Measurements from ENCODE around the gene PSMG3. TPM values are rescaled to one million over a fixed set of nuclear protein-coding genes. Genes with fewer than 3 reads are reported as not detected.

The PSMG3 gene
- total RNA-seq, 1 donor from 2014 or later = 19.3 TPM

DNA sequence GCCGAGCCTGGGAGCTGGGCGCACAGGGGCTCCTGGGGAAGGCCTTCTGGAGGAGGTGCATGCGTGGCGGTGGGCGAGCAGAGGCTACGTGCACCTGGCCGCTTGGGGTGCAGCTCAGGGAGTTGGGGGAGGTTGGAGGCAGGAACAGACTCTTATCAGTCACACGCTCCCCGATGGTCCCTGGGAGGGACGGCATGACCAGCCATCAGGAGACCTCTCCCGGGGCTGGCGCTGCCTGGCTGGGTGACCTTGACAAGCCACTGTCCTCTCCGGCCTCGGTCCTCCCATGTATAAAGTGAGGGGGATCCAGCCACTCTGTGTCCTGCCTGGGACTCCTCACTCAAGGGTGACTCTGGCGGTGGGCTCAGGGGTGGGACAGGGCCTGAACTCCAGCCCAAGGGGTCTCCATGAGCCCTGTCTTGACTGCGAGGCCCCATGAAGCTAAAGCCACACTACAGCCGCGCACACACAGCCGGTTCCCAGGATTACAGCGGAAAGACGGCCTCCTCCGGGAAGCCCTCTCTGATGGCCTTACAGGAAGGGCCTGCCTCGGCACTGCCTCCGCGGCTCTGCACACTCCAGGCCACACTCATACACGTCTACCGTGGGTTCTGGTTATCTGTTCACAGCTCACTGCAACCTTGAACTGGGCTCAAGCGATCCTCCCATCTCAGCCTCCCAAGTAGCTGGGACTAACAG is 16.2 kb downstream of the PSMG3 start:
- peaks cover 0 to 4% (median 0%) of the 10 kb centered on the region in 3 donors for H3K36me3 ChIP-seq (ENCODE audit: control insufficient read depth in 3 of 3, insufficient read depth in 3 of 3, low read length in 3 of 3)
- H3K9me3 ChIP-seq (ENCODE audit: control insufficient read depth in 3 of 3, low read length in 3 of 3) = no peaks in the 10 kb centered on the region
- peaks cover 12 to 25% (median 23%) of the 10 kb centered on the region in 3 donors for H3K4me1 ChIP-seq (ENCODE audit: control insufficient read depth in 3 of 3, insufficient read depth in 3 of 3, low read length in 3 of 3)
- H3K27me3 ChIP-seq (ENCODE audit: control insufficient read depth in 3 of 3, insufficient read depth in 3 of 3, low read length in 3 of 3) = no peaks in the 10 kb centered on the region
- no peak overlapping the region for H3K9ac ChIP-seq (ENCODE audit: low read depth in 1 of 3, low read length in 3 of 3)
- H3K4me3 ChIP-seq (ENCODE audit: low read length in 3 of 3) = no peak overlapping the region
- H3K27ac ChIP-seq (ENCODE audit: low read depth, low read length) = no peak overlapping the region

DNA sequence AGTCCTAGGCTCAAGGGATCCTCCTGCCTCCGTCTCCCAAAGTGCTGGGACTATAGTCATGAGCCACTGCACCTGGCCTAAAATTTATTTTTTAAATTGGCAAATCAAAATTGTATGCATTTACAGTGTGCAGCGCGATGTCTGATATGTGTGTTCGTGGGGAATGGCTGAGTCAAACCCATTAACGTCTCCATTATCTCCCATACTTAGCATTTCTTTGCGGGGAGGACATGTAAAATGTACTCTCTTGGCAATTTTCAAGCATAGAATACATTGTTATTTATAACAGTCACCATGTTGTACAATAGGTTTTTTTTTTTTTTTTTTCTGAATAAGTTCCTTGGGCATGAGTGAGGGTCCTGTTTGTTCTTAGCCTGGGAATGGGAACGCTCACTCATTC is 17.6 kb downstream of the PSMG3 start:
- peaks cover 9 to 16% (median 16%) of the 10 kb centered on the region in 3 donors for H3K4me1 ChIP-seq (ENCODE audit: control insufficient read depth in 3 of 3, insufficient read depth in 3 of 3, low read length in 3 of 3)
- H3K9me3 ChIP-seq (ENCODE audit: control insufficient read depth in 3 of 3, low read length in 3 of 3) = no peaks in the 10 kb centered on the region
- H3K27ac ChIP-seq (ENCODE audit: low read depth, low read length) = no peak overlapping the region
- H3K9ac ChIP-seq (ENCODE audit: low read depth in 1 of 3, low read length in 3 of 3) = no peak overlapping the region
- no peak overlapping the region for H3K4me3 ChIP-seq (ENCODE audit: low read length in 3 of 3)
- H3K36me3 ChIP-seq (ENCODE audit: control insufficient read depth in 3 of 3, insufficient read depth in 3 of 3, low read length in 3 of 3) = peaks cover 0 to 4% (median 0%) of the 10 kb centered on the region in 3 donors
- H3K27me3 ChIP-seq (ENCODE audit: control insufficient read depth in 3 of 3, insufficient read depth in 3 of 3, low read length in 3 of 3) = no peaks in the 10 kb centered on the region

DNA sequence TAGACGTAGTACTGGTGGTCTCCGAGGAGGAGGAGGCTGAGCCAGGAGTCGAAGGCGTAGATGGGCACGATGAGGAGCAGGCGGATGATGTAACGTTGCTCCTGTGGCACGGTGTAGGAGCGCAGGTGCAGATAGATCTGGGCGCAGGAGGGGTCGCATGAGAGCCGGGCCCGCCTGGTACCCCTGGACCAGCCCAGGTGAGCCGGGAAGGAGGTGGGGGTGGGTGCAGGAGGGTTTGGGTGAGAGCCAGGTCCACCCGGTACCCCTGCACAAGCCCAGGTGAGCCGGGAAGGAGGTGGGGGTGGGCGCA is 19.0 kb downstream of the PSMG3 start:
- Histone ChIP-seq H3K4me1 (ENCODE audit: control insufficient read depth in 3 of 3, insufficient read depth in 3 of 3, low read length in 3 of 3) (peaks cover 5 to 9% (median 8%) of the 10 kb centered on the region in 3 donors), H3K27ac (ENCODE audit: low read depth, low read length) (no peak overlapping the region), H3K9me3 (ENCODE audit: control insufficient read depth in 3 of 3, low read length in 3 of 3) (no peaks in the 10 kb centered on the region), H3K27me3 (ENCODE audit: control insufficient read depth in 3 of 3, insufficient read depth in 3 of 3, low read length in 3 of 3) (no peaks in the 10 kb centered on the region), H3K4me3 (ENCODE audit: low read length in 3 of 3) (no peak overlapping the region), H3K36me3 (ENCODE audit: control insufficient read depth in 3 of 3, insufficient read depth in 3 of 3, low read length in 3 of 3) (peaks cover 0 to 4% (median 0%) of the 10 kb centered on the region in 3 donors), H3K9ac (ENCODE audit: low read depth in 1 of 3, low read length in 3 of 3) (no peak overlapping the region)

DNA sequence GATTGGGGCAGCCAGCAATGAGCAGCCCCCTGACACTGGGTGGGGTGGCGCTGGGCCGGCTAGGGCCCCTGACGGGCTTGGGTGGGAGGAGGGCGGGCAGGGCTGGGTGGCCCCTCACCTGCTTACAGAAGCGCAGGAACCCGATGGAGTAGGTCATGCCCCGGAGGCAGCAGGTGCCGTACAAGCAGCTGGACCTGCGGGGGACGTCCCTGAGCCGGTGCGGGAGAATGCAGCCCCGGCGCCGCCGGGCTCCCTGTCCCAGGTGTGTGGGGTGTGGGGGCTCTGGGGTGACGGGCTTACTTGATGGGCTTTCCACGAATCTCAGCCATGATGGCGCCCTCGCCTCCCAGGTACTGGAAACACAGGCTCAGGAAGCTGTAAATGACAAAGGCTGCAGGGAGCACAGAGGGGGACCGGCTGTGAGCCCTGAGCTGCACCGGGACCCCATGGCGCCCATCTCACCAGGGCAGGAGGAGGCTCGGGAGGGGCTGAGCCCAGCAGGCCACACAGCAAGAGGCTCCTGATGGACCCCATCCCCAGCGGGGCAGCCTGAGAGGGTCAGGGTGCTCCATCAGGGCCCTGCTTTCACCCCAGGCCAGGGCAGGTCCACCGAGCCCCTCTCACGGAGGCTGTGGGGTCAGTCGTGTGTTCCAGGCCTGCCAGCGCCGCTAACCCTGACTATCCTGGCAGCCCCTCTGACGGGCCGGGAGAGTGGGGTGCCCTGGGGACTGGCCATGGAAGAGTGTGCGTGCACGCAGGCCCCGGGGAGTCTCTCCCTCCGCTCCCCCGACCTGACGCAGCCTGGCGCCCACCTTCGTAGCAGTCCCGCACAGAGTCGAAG is 19.6 kb downstream of the PSMG3 start:
- Histone ChIP-seq H3K9ac (ENCODE audit: low read depth in 1 of 3, low read length in 3 of 3) (no peak overlapping the region), H3K4me1 (ENCODE audit: control insufficient read depth in 3 of 3, insufficient read depth in 3 of 3, low read length in 3 of 3) (peaks cover 0 to 3% (median 2%) of the 10 kb centered on the region in 3 donors), H3K36me3 (ENCODE audit: control insufficient read depth in 3 of 3, insufficient read depth in 3 of 3, low read length in 3 of 3) (peaks cover 0 to 4% (median 0%) of the 10 kb centered on the region in 3 donors), H3K27ac (ENCODE audit: low read depth, low read length) (no peak overlapping the region), H3K9me3 (ENCODE audit: control insufficient read depth in 3 of 3, low read length in 3 of 3) (no peaks in the 10 kb centered on the region), H3K27me3 (ENCODE audit: control insufficient read depth in 3 of 3, insufficient read depth in 3 of 3, low read length in 3 of 3) (no peaks in the 10 kb centered on the region), H3K4me3 (ENCODE audit: low read length in 3 of 3) (no peak overlapping the region)

DNA sequence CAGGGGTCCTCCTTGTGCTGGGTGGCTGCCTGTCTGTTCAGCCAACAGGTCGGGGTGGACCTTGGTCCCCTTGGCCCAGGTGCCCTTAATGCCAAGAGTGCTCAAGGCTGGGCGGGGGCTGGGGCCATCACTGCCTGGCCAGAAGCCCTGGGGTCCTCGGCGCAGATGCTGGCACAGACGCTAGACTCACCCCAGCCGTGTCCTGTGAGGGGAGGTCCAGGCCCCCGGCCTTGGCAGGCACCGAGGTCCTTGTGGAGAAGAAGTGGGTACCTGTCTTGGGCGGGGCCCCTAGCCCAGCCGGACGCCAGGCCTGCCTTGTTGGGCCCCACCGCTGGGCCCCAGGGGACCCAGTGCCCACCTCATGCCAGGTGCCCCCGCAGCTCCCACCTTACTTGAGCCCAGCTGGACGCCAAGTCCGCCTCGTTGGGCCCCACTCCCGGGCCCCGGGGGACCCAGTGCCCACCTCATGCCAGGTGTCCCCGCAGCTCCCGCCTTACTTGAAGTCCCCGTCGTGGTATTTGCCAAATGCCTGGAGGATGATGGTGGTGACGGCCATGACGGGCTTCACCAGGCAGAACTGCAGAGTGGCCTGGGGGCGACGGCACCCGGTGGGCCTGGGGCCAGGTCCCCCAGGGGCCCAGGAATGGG is 20.4 kb downstream of the PSMG3 start:
- H3K4me1 ChIP-seq (ENCODE audit: control insufficient read depth in 3 of 3, insufficient read depth in 3 of 3, low read length in 3 of 3) = no peaks in the 10 kb centered on the region
- peaks cover 0 to 6% (median 2%) of the 10 kb centered on the region in 3 donors for H3K36me3 ChIP-seq (ENCODE audit: control insufficient read depth in 3 of 3, insufficient read depth in 3 of 3, low read length in 3 of 3)
- H3K27ac ChIP-seq (ENCODE audit: low read depth, low read length) = no peak overlapping the region
- no peak overlapping the region for H3K9ac ChIP-seq (ENCODE audit: low read depth in 1 of 3, low read length in 3 of 3)
- H3K27me3 ChIP-seq (ENCODE audit: control insufficient read depth in 3 of 3, insufficient read depth in 3 of 3, low read length in 3 of 3) = no peaks in the 10 kb centered on the region
- no peaks in the 10 kb centered on the region for H3K9me3 ChIP-seq (ENCODE audit: control insufficient read depth in 3 of 3, low read length in 3 of 3)
- no peak overlapping the region for H3K4me3 ChIP-seq (ENCODE audit: low read length in 3 of 3)

DNA sequence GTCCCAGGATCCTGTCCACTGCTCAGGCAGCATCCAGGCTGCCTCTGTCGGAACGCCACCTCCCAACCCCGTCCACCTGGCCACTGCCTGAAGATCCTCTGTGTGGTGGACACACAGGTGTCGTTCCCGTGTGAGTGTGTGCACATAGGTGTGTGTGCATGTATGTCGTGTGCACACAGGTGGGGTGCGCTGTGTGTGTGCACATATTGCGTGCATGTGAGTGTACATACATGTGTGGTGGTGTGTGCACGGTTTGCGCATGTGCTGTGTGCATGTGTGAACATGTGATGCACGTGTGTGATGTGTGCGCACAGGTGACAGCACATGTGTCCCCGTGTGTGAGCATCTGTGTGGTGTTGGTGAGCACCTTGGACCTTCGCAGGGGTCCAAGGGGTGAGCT is 20.9 kb downstream of the PSMG3 start:
- H3K27me3 ChIP-seq (ENCODE audit: control insufficient read depth in 3 of 3, insufficient read depth in 3 of 3, low read length in 3 of 3) = no peaks in the 10 kb centered on the region
- H3K27ac ChIP-seq (ENCODE audit: low read depth, low read length) = no peak overlapping the region
- H3K9me3 ChIP-seq (ENCODE audit: control insufficient read depth in 3 of 3, low read length in 3 of 3) = no peaks in the 10 kb centered on the region
- H3K9ac ChIP-seq (ENCODE audit: low read depth in 1 of 3, low read length in 3 of 3) = no peak overlapping the region
- peaks cover 1 to 8% (median 2%) of the 10 kb centered on the region in 3 donors for H3K36me3 ChIP-seq (ENCODE audit: control insufficient read depth in 3 of 3, insufficient read depth in 3 of 3, low read length in 3 of 3)
- H3K4me3 ChIP-seq (ENCODE audit: low read length in 3 of 3) = no peak overlapping the region
- H3K4me1 ChIP-seq (ENCODE audit: control insufficient read depth in 3 of 3, insufficient read depth in 3 of 3, low read length in 3 of 3) = peaks cover 0 to 1% (median 0%) of the 10 kb centered on the region in 3 donors

DNA sequence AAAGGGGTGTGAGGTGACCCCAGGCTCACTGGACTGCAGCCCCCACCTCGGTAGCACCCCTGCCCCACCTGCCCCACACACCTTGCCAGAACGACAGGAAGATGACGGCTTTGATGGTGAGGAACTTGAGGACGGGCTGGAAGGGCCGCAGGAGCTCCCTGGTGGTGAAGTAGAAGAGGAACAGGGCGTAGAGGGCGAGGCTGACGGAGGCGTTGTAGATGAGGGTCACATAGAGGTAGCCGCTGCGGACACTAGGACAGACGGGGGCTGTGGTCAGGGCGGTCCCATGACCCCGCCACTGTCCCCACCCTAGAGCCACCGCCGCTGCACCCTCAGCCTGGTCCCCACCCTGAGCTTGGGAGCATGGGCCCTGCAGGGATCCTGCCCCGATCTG is 21.4 kb downstream of the PSMG3 start:
- Histone ChIP-seq H3K27ac (ENCODE audit: low read depth, low read length) (no peak overlapping the region), H3K9me3 (ENCODE audit: control insufficient read depth in 3 of 3, low read length in 3 of 3) (no peaks in the 10 kb centered on the region), H3K4me1 (ENCODE audit: control insufficient read depth in 3 of 3, insufficient read depth in 3 of 3, low read length in 3 of 3) (peaks cover 0 to 3% (median 0%) of the 10 kb centered on the region in 3 donors), H3K4me3 (ENCODE audit: low read length in 3 of 3) (no peak overlapping the region), H3K27me3 (ENCODE audit: control insufficient read depth in 3 of 3, insufficient read depth in 3 of 3, low read length in 3 of 3) (no peaks in the 10 kb centered on the region), H3K36me3 (ENCODE audit: control insufficient read depth in 3 of 3, insufficient read depth in 3 of 3, low read length in 3 of 3) (peaks cover 2 to 12% (median 5%) of the 10 kb centered on the region in 3 donors), H3K9ac (ENCODE audit: low read depth in 1 of 3, low read length in 3 of 3) (no peak overlapping the region)

DNA sequence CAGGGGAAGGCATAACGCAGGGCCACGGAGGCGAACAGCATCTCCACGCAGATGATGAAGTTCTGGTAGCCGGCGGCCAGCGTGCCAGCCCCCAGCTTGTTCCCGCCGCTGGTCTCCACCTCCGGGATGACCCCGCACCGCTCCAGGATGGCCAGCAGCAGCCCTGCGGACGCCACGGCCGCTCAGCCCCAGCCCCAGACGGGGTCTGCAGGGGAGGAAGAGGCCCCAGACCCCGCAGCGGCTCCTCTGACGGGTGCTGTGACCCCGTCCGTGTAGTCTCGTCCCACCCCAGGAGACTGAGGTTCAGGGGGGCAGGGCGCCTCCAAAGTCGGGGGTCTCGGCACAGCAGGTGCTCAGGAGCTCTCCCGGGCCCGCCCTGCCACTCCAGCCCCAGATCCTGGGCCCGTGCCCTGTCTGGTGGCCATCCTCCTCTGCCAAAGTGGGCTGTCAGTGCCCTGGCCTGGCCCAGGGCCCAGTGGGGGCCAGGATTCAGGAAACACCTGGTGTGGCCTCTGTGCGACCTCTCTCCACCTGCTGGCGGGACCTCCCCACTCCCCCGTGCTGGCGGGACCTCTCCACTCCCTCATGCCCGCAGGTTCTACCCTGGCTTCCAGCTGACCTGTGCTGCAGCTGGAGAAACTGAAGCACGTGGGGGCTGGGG is 21.9 kb downstream of the PSMG3 start:
- Histone ChIP-seq H3K9ac (ENCODE audit: low read depth in 1 of 3, low read length in 3 of 3) (no peak overlapping the region), H3K27ac (ENCODE audit: low read depth, low read length) (no peak overlapping the region), H3K4me1 (ENCODE audit: control insufficient read depth in 3 of 3, insufficient read depth in 3 of 3, low read length in 3 of 3) (peaks cover 0 to 3% (median 0%) of the 10 kb centered on the region in 3 donors), H3K9me3 (ENCODE audit: control insufficient read depth in 3 of 3, low read length in 3 of 3) (no peaks in the 10 kb centered on the region), H3K36me3 (ENCODE audit: control insufficient read depth in 3 of 3, insufficient read depth in 3 of 3, low read length in 3 of 3) (peaks cover 2 to 14% (median 8%) of the 10 kb centered on the region in 3 donors), H3K27me3 (ENCODE audit: control insufficient read depth in 3 of 3, insufficient read depth in 3 of 3, low read length in 3 of 3) (no peaks in the 10 kb centered on the region), H3K4me3 (ENCODE audit: low read length in 3 of 3) (no peak overlapping the region)

DNA sequence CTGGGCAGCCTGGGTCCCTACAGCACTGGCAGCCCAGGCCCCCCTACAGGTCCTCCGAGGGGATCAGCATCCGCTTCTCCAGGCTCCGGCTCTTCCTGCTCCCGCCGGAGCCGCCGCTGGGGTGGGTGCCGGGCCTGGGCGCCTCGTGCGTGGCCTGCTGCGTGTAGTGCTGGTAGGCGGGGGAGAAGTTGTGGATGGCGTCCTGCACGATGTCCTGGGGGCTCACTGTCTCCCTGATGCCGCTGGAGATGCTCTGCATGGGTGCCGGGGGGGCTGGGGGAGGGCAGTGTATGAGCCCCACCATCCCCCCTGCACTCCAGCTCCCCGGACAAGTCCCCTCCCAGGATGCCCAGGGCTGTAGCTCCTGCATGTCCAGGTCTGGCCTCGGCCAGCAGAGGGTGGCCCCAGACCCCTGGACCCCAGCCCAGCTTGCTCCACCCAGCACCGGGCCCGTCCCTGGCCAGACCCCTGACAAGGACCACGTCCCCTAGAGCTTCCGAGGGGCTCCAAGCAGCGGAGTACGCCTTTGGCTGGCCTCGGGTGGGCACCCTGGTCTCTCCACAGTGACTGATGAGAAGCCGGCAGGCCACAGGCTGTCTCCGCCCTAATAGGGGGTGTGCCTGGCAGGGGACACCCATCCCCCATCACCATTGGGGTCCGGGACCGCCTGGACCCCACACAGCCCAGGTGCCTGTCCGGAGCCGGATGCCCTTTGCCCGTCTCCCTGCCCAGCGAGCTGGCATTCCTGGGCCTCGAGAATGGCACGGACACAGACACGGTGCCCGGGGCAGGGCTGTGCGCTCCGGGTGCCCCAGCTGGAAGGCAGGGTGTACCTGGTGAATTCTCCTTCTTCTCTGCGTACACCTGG is 22.7 kb downstream of the PSMG3 start:
- H3K4me3 ChIP-seq (ENCODE audit: low read length in 3 of 3) = no peak overlapping the region

More for the DNA sequence above, 22.7 kb downstream of the PSMG3 start:
- H3K27me3 ChIP-seq (ENCODE audit: control insufficient read depth in 3 of 3, insufficient read depth in 3 of 3, low read length in 3 of 3) = no peaks in the 10 kb centered on the region
- peaks cover 0 to 3% (median 0%) of the 10 kb centered on the region in 3 donors for H3K4me1 ChIP-seq (ENCODE audit: control insufficient read depth in 3 of 3, insufficient read depth in 3 of 3, low read length in 3 of 3)
- no peak overlapping the region for H3K9ac ChIP-seq (ENCODE audit: low read depth in 1 of 3, low read length in 3 of 3)
- no peaks in the 10 kb centered on the region for H3K9me3 ChIP-seq (ENCODE audit: control insufficient read depth in 3 of 3, low read length in 3 of 3)
- peaks cover 2 to 15% (median 8%) of the 10 kb centered on the region in 3 donors for H3K36me3 ChIP-seq (ENCODE audit: control insufficient read depth in 3 of 3, insufficient read depth in 3 of 3, low read length in 3 of 3)
- H3K27ac ChIP-seq (ENCODE audit: low read depth, low read length) = no peak overlapping the region

Data from skeletal muscle tissue (tissue), 4 donors.